HG02870 (cell line): ENCODE results near the gene TMEM134.

Source experiments
- ATAC-seq: cut with Tn5 transposase; IDR thresholded peaks from one replicate; pipeline ENCODE4 v1.9.1; 2021; ENCODE audit warnings: mild to moderate bottlenecking, moderate library complexity; ENCODE audit not compliant: unreplicated experiment

Gene TMEM134

GRCh38 chr11:67423891-67424613, 45.0 kb downstream of the TMEM134 start:
- no peak for ATAC-seq

GRCh38 chr11:67423466-67423865, 45.6 kb downstream of the TMEM134 start:
- no peak for ATAC-seq

- ATAC-seq: no peak
Observed at GRCh38 chr11:67422891-67423290, 46.2 kb downstream of the TMEM134 start.

GRCh38 chr11:67421430-67422031, 47.5 kb downstream of the TMEM134 start:
- no peak for ATAC-seq

GRCh38 chr11:67420646-67421429, 48.2 kb downstream of the TMEM134 start:
- peak; percentile 92 for ATAC-seq

- no peak for ATAC-seq
Observed at GRCh38 chr11:67420147-67420645, 48.9 kb downstream of the TMEM134 start.

GRCh38 chr11:67419325-67420049, 49.6 kb downstream of the TMEM134 start:
- ATAC-seq: no peak

- no peak for ATAC-seq
Observed at GRCh38 chr11:67418476-67419281, 50.4 kb downstream of the TMEM134 start.

- ATAC-seq: no peak
Observed at GRCh38 chr11:67417425-67417824, 51.6 kb downstream of the TMEM134 start.

- no peak for ATAC-seq
Observed at GRCh38 chr11:67416416-67417335, 52.4 kb downstream of the TMEM134 start.

GRCh38 chr11:67415501-67416304, 53.3 kb downstream of the TMEM134 start, which contains the start of gene CARNS1:
TSS of gene CARNS1 (plus strand) at chr11:67415678. CDS start at chr11:67416200, 522 bp downstream.
- no peak for ATAC-seq

GRCh38 chr11:67413266-67413849, 55.7 kb downstream of the TMEM134 start:
- no peak for ATAC-seq

- ATAC-seq: no peak
Observed at GRCh38 chr11:67412495-67413179, 56.4 kb downstream of the TMEM134 start.

- no peak for ATAC-seq
Observed at GRCh38 chr11:67411785-67412152, 57.3 kb downstream of the TMEM134 start.
